Astrocyte (in vitro differentiated cells and primary cell): ENCODE results near the gene VAV2. TPM values are rescaled to one million over a fixed set of nuclear protein-coding genes. Genes with fewer than 3 reads are reported as not detected.

ENCODE experiments used
- DNase-seq: peaks from one replicate; pipeline ENCODE4 v3.0.0-alpha.2; 2010; ENCODE audit warnings: low read depth
- FAIRE-seq: peaks from 2 replicates; lab custom pipeline; 2011; peaks lifted over from hg19 to GRCh38; lab: Jason Lieb, UNC
- H2AFZ ChIP-seq: 2 replicates; pipeline ENCODE4 v1.6.0; 2012; ENCODE audit warnings: low read depth, low read length, inconsistent platforms
- H3K27ac ChIP-seq: 2 replicates; pipeline ENCODE4 v1.5.1; 2011; ENCODE audit warnings: low read depth, low read length, inconsistent platforms
- H3K27me3 ChIP-seq: 2 replicates; pipeline ENCODE4 v1.6.0; 2011; ENCODE audit warnings: low read length, inconsistent platforms; ENCODE audit not compliant: insufficient read depth
- H3K36me3 ChIP-seq: 2 replicates; pipeline ENCODE4 v1.5.1; 2011; ENCODE audit warnings: low read length, inconsistent platforms; ENCODE audit not compliant: insufficient read depth
- H3K4me1 ChIP-seq: 2 replicates; pipeline ENCODE4 v1.5.1; 2011; ENCODE audit warnings: low read length, inconsistent platforms; ENCODE audit not compliant: insufficient read depth
- H3K4me2 ChIP-seq: 2 replicates; pipeline ENCODE4 v1.6.0; 2012; ENCODE audit warnings: low read length, inconsistent platforms
- H3K4me3 ChIP-seq: 2 replicates; pipeline ENCODE4 v1.5.1; 2011; ENCODE audit warnings: low read depth, mild to moderate bottlenecking, low read length, inconsistent platforms; ENCODE audit not compliant: insufficient read depth
- H3K79me2 ChIP-seq: 2 replicates; pipeline ENCODE4 v1.6.0; 2012; ENCODE audit warnings: mild to moderate bottlenecking, low read length, inconsistent platforms; ENCODE audit not compliant: insufficient read depth
- H3K9ac ChIP-seq: 2 replicates; pipeline ENCODE4 v1.6.0; 2012; ENCODE audit warnings: mild to moderate bottlenecking, low read length, inconsistent platforms
- H3K9me3 ChIP-seq: 2 replicates; pipeline ENCODE4 v1.5.1; 2012; ENCODE audit warnings: low read depth, mild to moderate bottlenecking, low read length, inconsistent platforms; ENCODE audit not compliant: insufficient read depth
- H4K20me1 ChIP-seq: 2 replicates; pipeline ENCODE4 v1.6.0; 2012; ENCODE audit warnings: low read length, inconsistent platforms; ENCODE audit not compliant: insufficient read depth
- H3K27ac Mint-ChIP-seq: one replicate; pipeline ENCODE4 v1.8.0; 2021; ENCODE audit warnings: mild to moderate bottlenecking, mixed read lengths; ENCODE audit not compliant: unreplicated experiment
- H3K27me3 Mint-ChIP-seq: one replicate; pipeline ENCODE4 v1.8.0; 2021; ENCODE audit warnings: low read depth, mixed read lengths; ENCODE audit not compliant: unreplicated experiment
- H3K36me3 Mint-ChIP-seq: one replicate; pipeline ENCODE4 v1.8.0; 2021; ENCODE audit warnings: low read depth, mixed read lengths; ENCODE audit not compliant: unreplicated experiment
- H3K4me1 Mint-ChIP-seq: one replicate; pipeline ENCODE4 v1.8.0; 2021; ENCODE audit warnings: low read depth, mixed read lengths; ENCODE audit not compliant: unreplicated experiment
- H3K4me3 Mint-ChIP-seq: one replicate; pipeline ENCODE4 v1.8.0; 2021; ENCODE audit warnings: mild to moderate bottlenecking, moderate library complexity, mixed read lengths; ENCODE audit not compliant: unreplicated experiment
- H3K9me3 Mint-ChIP-seq: one replicate; pipeline ENCODE4 v1.8.0; 2021; ENCODE audit warnings: mild to moderate bottlenecking, mixed read lengths; ENCODE audit not compliant: unreplicated experiment
- CTCF ChIP-seq: IDR thresholded peaks from 2 replicates; pipeline ENCODE4 v1.5.1; 2011; ENCODE audit warnings: low read depth, mild to moderate bottlenecking, inconsistent platforms, low read length, moderate library complexity; ENCODE audit not compliant: insufficient read depth
- EZH2 ChIP-seq: IDR thresholded peaks from 2 replicates; pipeline ENCODE4 v1.6.1; 2012; ENCODE audit warnings: mild to moderate bottlenecking, low read length, inconsistent platforms; ENCODE audit not compliant: insufficient read depth
- total RNA-seq: library from RNA; stranded (reverse); gene quantifications from 2 replicates; pipeline ENCODE4 v1.2.1, GENCODE V29; 2021

The VAV2 gene
- total RNA-seq, 1 donor from 2014 or later: 36.5 TPM

- Histone ChIP-seq H4K20me1 (peaks cover 12% of the 10 kb centered on the region), H3K27ac (no peak overlapping the region), H3K4me2 (no peak overlapping the region), H3K4me1 (peaks cover 5% of the 10 kb centered on the region), H3K36me3 (peaks cover 17% of the 10 kb centered on the region), H3K27me3 (no peaks in the 10 kb centered on the region), H3K4me3 (no peak overlapping the region), H3K9ac (no peak overlapping the region), H3K9me3 (no peaks in the 10 kb centered on the region), H2AFZ (no peak overlapping the region), H3K79me2 (no peaks in the 10 kb centered on the region)
- Mint-ChIP-seq H3K27me3 (no peaks in the 10 kb centered on the region), H3K9me3 (no peaks in the 10 kb centered on the region), H3K4me1 (no peaks in the 10 kb centered on the region), H3K27ac (no peak overlapping the region), H3K36me3 (peaks cover 13% of the 10 kb centered on the region), H3K4me3 (no peak overlapping the region)
- no peak for FAIRE-seq
- no peak for TF ChIP-seq CTCF
- no peak for TF ChIP-seq EZH2
- DNase-seq: no peak
Observed at GRCh38 chr9:133775951-133776905, 215.9 kb downstream of the VAV2 start.

GRCh38 chr9:133775291-133775690 is 216.8 kb downstream of the VAV2 start:
- no peaks in the 10 kb centered on the region for H3K27me3 Mint-ChIP-seq
- no peak overlapping the region for H3K27ac ChIP-seq
- peaks cover 5% of the 10 kb centered on the region for H3K4me1 ChIP-seq
- peak overlapping the region; percentile 12 for H3K27ac Mint-ChIP-seq
- no peak for DNase-seq
- H3K79me2 ChIP-seq: no peaks in the 10 kb centered on the region
- no peak overlapping the region for H3K4me3 ChIP-seq
- H4K20me1 ChIP-seq: peaks cover 12% of the 10 kb centered on the region
- peaks cover 16% of the 10 kb centered on the region for H3K36me3 Mint-ChIP-seq
- peaks cover 17% of the 10 kb centered on the region for H3K36me3 ChIP-seq
- H3K9ac ChIP-seq: no peak overlapping the region
- no peak overlapping the region for H2AFZ ChIP-seq
- TF ChIP-seq EZH2 (no peak), CTCF (no peak)
- no peaks in the 10 kb centered on the region for H3K27me3 ChIP-seq
- no peak for FAIRE-seq
- H3K4me2 ChIP-seq: no peak overlapping the region
- H3K4me1 Mint-ChIP-seq: no peaks in the 10 kb centered on the region
- H3K4me3 Mint-ChIP-seq: no peak overlapping the region
- no peaks in the 10 kb centered on the region for H3K9me3 ChIP-seq
- no peaks in the 10 kb centered on the region for H3K9me3 Mint-ChIP-seq

GRCh38 chr9:133774799-133775198 is 217.3 kb downstream of the VAV2 start:
- no peaks in the 10 kb centered on the region for H3K9me3 ChIP-seq
- Mint-ChIP-seq H3K27ac (no peak overlapping the region), H3K4me1 (no peaks in the 10 kb centered on the region), H3K36me3 (peaks cover 14% of the 10 kb centered on the region), H3K4me3 (no peak overlapping the region), H3K9me3 (no peaks in the 10 kb centered on the region), H3K27me3 (no peaks in the 10 kb centered on the region)
- H2AFZ ChIP-seq: no peak overlapping the region
- H3K4me3 ChIP-seq: no peak overlapping the region
- H3K36me3 ChIP-seq: peaks cover 17% of the 10 kb centered on the region
- TF ChIP-seq EZH2 (no peak), CTCF (no peak)
- peaks cover 12% of the 10 kb centered on the region for H4K20me1 ChIP-seq
- no peak overlapping the region for H3K4me2 ChIP-seq
- DNase-seq (no peak), FAIRE-seq (no peak)
- no peaks in the 10 kb centered on the region for H3K79me2 ChIP-seq
- peaks cover 5% of the 10 kb centered on the region for H3K4me1 ChIP-seq
- no peaks in the 10 kb centered on the region for H3K27me3 ChIP-seq
- no peak overlapping the region for H3K27ac ChIP-seq
- H3K9ac ChIP-seq: no peak overlapping the region
